Mucosa of rectum (tissue), 2 donors: ENCODE measurements around the gene PTPRK.

Experiments
- H3K27ac ChIP-seq, 2 donors: one replicate each; pipeline ENCODE4 v1.7.0; 2013; ENCODE audit warnings: inconsistent platforms in 2 of 2, low read depth in 2 of 2, low read length in 2 of 2
- H3K27me3 ChIP-seq, 2 donors: one replicate each; pipeline ENCODE4 v1.7.0; 2013; ENCODE audit warnings: low read length in 2 of 2; ENCODE audit not compliant: control insufficient read depth in 2 of 2, insufficient read depth in 2 of 2
- H3K36me3 ChIP-seq, 2 donors: one replicate each; pipeline ENCODE4 v1.7.0; 2013; ENCODE audit warnings: low read length in 2 of 2; ENCODE audit not compliant: control insufficient read depth in 2 of 2, insufficient read depth in 2 of 2
- H3K4me1 ChIP-seq, 2 donors: one replicate each; pipeline ENCODE4 v1.7.0; 2013; ENCODE audit warnings: low read length in 2 of 2, mild to moderate bottlenecking in 1 of 2; ENCODE audit not compliant: control insufficient read depth in 2 of 2, insufficient read depth in 2 of 2
- H3K4me3 ChIP-seq, 2 donors: one replicate each; pipeline ENCODE4 v1.7.0; 2013; ENCODE audit warnings: low read length in 2 of 2
- H3K9ac ChIP-seq, 2 donors: one replicate each; pipeline ENCODE4 v1.7.0; 2013; ENCODE audit warnings: low read length in 2 of 2, low read depth in 1 of 2, mild to moderate bottlenecking in 1 of 2
- H3K9me3 ChIP-seq, 2 donors: one replicate each; pipeline ENCODE4 v1.7.0; 2013; ENCODE audit warnings: low read length in 2 of 2; ENCODE audit not compliant: control insufficient read depth in 2 of 2
- donor health status: healthy.
- donor health status: Normal muscosa, but diverticular disease.

PTPRK gene

GRCh38 chr6:128192972-128193371, 327.4 kb downstream of the PTPRK start:
- H3K4me1 ChIP-seq, result no peaks in the 10 kb centered on the region
- H3K9ac ChIP-seq, result no peak overlapping the region
- H3K4me3 ChIP-seq, result no peak overlapping the region
- H3K27me3 ChIP-seq, result no peaks in the 10 kb centered on the region
- no peak overlapping the region for H3K27ac ChIP-seq
- no peaks in the 10 kb centered on the region for H3K36me3 ChIP-seq
- H3K9me3 ChIP-seq, result no peaks in the 10 kb centered on the region

- no peak overlapping the region for H3K9ac ChIP-seq
- no peak overlapping the region for H3K4me3 ChIP-seq
- no peak overlapping the region for H3K27ac ChIP-seq
- no peaks in the 10 kb centered on the region for H3K4me1 ChIP-seq
- H3K36me3 ChIP-seq, result peaks cover 3 to 6% of the 10 kb centered on the region in 2 donors
- H3K27me3 ChIP-seq, result no peaks in the 10 kb centered on the region
- no peaks in the 10 kb centered on the region for H3K9me3 ChIP-seq
Observed at GRCh38 chr6:128188678-128189077, 331.7 kb downstream of the PTPRK start.

- no peaks in the 10 kb centered on the region for H3K9me3 ChIP-seq
- no peaks in the 10 kb centered on the region for H3K4me1 ChIP-seq
- H3K36me3 ChIP-seq, result peaks cover 3 to 6% of the 10 kb centered on the region in 2 donors
- no peak overlapping the region for H3K27ac ChIP-seq
- H3K9ac ChIP-seq, result no peak overlapping the region
- H3K27me3 ChIP-seq, result no peaks in the 10 kb centered on the region
- no peak overlapping the region for H3K4me3 ChIP-seq
Observed at GRCh38 chr6:128186729-128187128, 333.7 kb downstream of the PTPRK start.

GRCh38 chr6:128179876-128180438, 340.4 kb downstream of the PTPRK start:
- Histone ChIP-seq H3K36me3 (peaks cover 3 to 6% of the 10 kb centered on the region in 2 donors), H3K27me3 (no peaks in the 10 kb centered on the region), H3K27ac (no peak overlapping the region)

GRCh38 chr6:128174724-128175123, 345.7 kb downstream of the PTPRK start:
- no peaks in the 10 kb centered on the region for H3K27me3 ChIP-seq
- H3K9me3 ChIP-seq, result no peaks in the 10 kb centered on the region
- no peak overlapping the region for H3K27ac ChIP-seq
- H3K4me1 ChIP-seq, result peaks cover 0 to 4% of the 10 kb centered on the region in 2 donors
- no peaks in the 10 kb centered on the region for H3K36me3 ChIP-seq
- no peak overlapping the region for H3K4me3 ChIP-seq
- no peak overlapping the region for H3K9ac ChIP-seq

More at GRCh38 chr6:128179876-128180438, 340.4 kb downstream of the PTPRK start:
- H3K4me3 ChIP-seq, result no peak overlapping the region
- no peak overlapping the region for H3K9ac ChIP-seq
- no peaks in the 10 kb centered on the region for H3K9me3 ChIP-seq
- peaks cover 0 to 4% of the 10 kb centered on the region in 2 donors for H3K4me1 ChIP-seq

GRCh38 chr6:128172752-128173682, 347.4 kb downstream of the PTPRK start:
- Histone ChIP-seq H3K4me3 (no peak overlapping the region), H3K27me3 (no peaks in the 10 kb centered on the region), H3K9ac (no peak overlapping the region), H3K4me1 (peaks cover 0 to 4% of the 10 kb centered on the region in 2 donors), H3K27ac (no peak overlapping the region), H3K9me3 (no peaks in the 10 kb centered on the region), H3K36me3 (no peaks in the 10 kb centered on the region)

GRCh38 chr6:128172081-128172480, 348.3 kb downstream of the PTPRK start:
- Histone ChIP-seq H3K9ac (no peak overlapping the region), H3K27ac (no peak overlapping the region), H3K27me3 (no peaks in the 10 kb centered on the region), H3K9me3 (no peaks in the 10 kb centered on the region), H3K4me3 (no peak overlapping the region), H3K4me1 (peaks cover 0 to 4% of the 10 kb centered on the region in 2 donors), H3K36me3 (no peaks in the 10 kb centered on the region)

GRCh38 chr6:128171182-128171581, 349.2 kb downstream of the PTPRK start:
- Histone ChIP-seq H3K9ac (no peak overlapping the region), H3K4me3 (no peak overlapping the region), H3K27ac (no peak overlapping the region), H3K9me3 (no peaks in the 10 kb centered on the region), H3K4me1 (peaks cover 0 to 4% of the 10 kb centered on the region in 2 donors), H3K36me3 (no peaks in the 10 kb centered on the region), H3K27me3 (no peaks in the 10 kb centered on the region)

GRCh38 chr6:128168244-128168643, 352.2 kb downstream of the PTPRK start:
- H3K9ac ChIP-seq, result no peak overlapping the region
- no peaks in the 10 kb centered on the region for H3K36me3 ChIP-seq

GRCh38 chr6:128167552-128167951, 352.8 kb downstream of the PTPRK start:
- H3K36me3 ChIP-seq, result no peaks in the 10 kb centered on the region
- H3K9me3 ChIP-seq, result no peaks in the 10 kb centered on the region
- H3K27me3 ChIP-seq, result no peaks in the 10 kb centered on the region
- H3K4me3 ChIP-seq, result no peak overlapping the region
- no peaks in the 10 kb centered on the region for H3K4me1 ChIP-seq
- H3K27ac ChIP-seq, result no peak overlapping the region
- H3K9ac ChIP-seq, result no peak overlapping the region

More at GRCh38 chr6:128168244-128168643, 352.2 kb downstream of the PTPRK start:
- Histone ChIP-seq H3K9me3 (no peaks in the 10 kb centered on the region), H3K4me1 (no peaks in the 10 kb centered on the region), H3K27me3 (no peaks in the 10 kb centered on the region), H3K27ac (no peak overlapping the region), H3K4me3 (no peak overlapping the region)
